Stimulated activated CD4-positive, alpha-beta T cell treated with anti-CD3 and anti-CD28 coated beads, Interleukin-4, amount 100 ng/mL, for 4 hours (primary cell): Measurements from ENCODE around the gene RRM1.
"Not testable (repeated sequence)": the region's sequence is repeated elsewhere in the genome, so short reads cannot be mapped to it uniquely, and the experiment has no call there.

Source experiments
- DNase-seq, 2 experiments: peaks; one replicate each; pipeline ENCODE4 v3.0.0-alpha.2; 2020

The RRM1 gene

DNA sequence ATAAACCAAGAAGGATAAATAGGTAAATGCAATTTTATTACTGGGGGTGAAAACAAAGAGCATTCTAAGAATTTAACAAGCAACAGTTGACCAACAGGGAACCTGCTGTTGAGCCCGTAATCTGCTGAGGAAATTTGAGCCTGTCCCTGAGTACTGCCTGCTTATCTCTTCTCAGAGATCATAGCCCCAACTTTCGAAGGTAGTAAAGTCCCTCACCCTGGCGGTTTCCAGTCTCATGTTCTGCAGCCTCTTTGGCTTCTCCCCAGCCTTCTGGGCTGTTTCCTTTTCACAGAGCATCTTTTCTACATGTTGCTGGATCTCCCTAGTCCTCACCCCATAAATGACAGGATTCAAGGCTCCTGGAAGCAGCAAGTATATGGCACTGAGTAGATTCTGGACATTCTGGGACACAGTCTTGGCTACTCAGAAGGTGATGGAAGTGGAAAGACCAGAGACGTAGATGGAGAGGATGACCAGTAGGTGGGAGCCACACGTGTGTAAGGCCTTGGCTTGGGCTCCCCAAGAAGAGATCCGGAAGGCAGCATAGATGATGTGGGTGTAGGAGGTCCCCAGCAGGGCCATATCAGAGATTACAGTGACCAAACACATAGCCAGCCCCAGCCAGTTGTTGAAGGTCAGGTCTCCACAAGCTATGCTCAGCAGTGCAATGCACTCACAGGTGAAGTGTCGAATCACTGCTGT lies 51.6 kb downstream of the RRM1 start:
- no peak for DNase-seq

- DNase-seq = no peak
Observed at GRCh38 chr11:4146772-4147098, 52.1 kb downstream of the RRM1 start.

- DNase-seq = no peak
Observed at GRCh38 chr11:4154503-4154902, 59.9 kb downstream of the RRM1 start.

- no peak for DNase-seq
Observed at GRCh38 chr11:4156571-4156970, 62.0 kb downstream of the RRM1 start.

DNA sequence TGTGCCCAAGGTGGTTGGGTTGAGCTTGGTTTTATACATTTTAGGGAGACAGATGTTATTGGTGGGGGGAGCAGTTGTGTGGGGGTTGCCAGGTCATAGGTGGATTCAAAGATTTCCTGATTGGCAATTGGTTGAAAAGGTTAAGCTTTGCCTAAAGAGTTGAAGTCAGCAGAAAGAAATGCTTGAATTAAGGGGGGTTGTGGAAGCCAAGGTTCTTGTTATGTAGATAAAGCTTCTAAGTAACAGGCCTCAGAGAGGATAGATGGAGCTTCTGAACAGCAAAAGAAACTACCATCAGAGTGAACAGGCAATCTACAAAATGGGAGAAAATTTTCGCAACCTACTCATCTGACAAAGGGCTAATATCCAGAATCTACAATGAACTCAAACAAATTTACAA lies 64.2 kb downstream of the RRM1 start:
- not testable (repeated sequence) for DNase-seq

DNA sequence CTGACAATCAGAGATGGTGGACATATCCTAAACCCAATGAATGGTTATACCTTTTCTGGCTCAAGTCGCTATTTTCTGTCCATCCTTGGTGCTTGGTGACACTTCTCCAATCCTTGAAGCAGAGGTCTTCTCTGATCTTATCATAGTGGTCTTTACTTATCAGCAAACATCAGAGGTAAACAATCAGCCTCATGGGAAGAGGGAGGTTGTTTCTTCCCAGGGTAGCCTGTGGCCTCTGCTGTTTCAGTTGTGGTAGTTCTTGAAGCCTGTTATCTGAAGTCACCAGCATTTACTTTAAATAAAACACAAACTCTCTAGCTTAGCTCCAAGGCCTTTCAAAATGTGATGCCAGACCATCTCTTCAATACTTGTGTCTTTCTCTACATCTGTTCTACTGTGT lies 66.7 kb downstream of the RRM1 start:
- DNase-seq = no peak

DNA sequence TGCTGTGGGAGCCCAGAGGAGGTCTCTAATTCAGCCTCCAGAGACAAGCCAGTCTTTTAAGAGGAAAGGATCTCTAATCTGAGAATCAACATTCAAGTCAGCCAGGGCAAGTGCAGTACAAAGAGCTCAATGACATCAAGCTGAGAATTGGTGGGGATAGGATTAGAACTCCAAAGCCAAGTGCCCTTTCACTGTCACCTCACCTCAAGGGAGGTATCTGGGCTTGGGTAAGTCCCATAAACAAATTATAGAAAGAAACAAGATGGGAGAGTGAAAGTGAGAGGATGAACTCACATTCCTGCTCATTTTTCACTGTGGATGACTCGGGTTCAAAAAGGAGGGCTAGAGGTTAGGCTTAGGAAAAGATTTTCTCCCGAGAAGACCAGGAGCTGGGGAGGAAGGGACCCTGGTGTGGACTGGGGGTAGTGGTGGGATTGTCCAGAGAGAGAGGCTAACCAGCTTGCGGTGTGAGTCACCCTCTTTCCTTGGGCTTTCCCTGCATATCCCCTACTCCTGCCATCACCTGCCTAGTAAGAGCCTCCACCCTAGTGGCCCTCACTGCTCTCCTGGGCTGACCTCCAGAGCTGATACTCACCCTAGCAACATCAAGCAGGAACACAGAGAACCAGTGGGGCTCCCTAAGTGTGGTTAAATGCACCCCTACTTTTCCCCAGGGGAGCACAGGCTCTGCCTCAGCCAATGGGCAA lies 70.4 kb downstream of the RRM1 start:
- DNase-seq = no peak

DNA sequence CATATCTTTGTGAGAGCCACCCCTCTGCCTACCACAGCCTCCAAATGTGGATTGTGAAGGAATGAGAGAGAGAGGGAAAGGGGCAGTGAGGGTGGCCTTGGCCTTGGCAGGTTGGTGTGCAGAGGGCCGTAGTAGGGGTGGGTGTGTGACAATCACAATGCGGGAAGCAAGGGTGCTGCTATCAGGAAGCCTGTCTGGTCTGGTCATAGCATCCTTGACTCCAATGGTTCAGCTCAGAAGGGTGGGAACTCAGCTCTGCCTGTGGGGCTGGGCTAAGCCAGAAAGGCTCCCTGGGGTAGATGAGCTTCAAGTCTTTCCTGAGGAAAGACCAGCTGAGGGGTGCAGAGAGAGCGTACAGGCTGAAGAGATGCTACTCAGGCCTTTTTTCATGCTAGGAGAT lies 72.7 kb downstream of the RRM1 start:
- DNase-seq = no peak

- DNase-seq = no peak
Observed at GRCh38 chr11:4167758-4168157, 73.2 kb downstream of the RRM1 start.

- not testable (repeated sequence) for DNase-seq
Observed at GRCh38 chr11:4175620-4176350, 81.2 kb downstream of the RRM1 start.

DNA sequence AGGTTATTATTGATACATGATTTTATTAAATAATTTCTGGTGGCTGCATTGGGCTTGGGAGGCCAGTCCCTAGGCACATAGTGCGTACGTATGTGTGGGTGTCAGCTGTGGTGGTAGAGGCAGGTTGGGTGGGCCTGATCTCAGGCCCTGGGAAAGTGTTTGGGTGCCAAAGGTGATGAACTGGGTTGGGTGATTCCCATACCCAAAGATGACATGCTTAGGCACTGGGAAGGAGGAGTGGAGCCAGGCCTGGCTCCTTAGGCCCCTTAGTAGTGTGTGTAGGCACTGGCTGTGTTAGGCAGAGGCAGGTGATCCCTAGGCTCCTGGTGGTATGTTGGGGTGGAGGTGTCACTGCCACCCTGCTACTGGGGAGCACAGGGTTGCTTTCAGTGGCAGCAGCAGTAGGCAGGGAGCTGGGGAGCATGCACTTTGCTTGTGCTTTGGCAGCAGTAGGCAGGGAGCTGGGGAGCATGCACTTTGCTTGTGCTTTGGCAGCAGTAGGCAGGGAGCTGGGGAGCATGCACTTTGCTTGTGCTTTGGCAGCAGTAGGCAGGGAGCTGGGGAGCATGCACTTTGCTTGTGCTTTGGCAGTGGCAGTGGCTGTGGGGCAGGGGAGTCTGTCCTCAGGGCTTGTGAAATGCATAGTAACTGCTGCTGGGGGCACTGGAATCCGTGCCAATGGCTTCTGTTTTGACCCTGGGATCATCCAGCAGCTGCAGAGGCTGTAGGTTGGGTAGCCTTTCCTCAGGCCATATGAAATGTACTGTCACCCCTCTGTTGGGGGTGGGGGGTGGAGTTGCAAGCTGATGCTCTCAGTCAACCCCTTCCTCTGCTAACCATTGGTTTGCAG lies 84.4 kb downstream of the RRM1 start:
- no peak for DNase-seq

DNA sequence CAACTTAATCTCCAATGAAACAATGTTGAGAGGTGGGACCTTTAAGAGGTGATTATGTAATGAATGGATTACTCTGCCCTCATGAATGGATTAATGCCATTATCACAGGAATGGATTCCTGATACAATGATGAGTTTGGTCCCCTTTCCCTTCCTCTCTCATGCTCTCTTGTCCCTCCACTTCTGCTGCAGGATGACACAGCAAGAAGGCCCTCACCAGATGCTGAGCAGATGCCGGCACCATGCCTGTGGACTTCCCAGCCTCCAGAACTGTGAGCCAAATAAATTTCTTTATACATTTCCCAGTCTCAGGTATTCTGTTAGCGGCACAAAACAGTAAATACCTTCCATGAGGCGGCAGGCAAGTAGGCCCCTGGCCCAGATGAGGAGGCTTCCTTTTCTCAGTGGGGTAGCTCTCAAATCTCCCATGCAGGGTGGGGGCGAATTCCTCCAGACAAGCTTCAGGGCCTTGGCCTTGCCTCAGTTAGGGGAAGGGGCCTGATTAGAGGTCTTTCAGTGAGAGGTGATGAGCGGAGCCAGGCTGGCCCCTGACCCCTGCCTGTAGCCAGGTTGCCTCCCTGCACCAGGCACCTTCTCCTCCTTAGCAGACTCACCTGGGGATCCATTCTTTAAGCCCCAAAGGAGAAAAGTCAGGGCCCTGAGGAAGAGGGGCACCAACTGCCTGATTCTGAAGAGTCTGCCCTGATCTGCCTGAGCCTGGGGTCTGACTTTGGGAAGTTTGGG lies 86.0 kb downstream of the RRM1 start:
- no peak for DNase-seq

DNA sequence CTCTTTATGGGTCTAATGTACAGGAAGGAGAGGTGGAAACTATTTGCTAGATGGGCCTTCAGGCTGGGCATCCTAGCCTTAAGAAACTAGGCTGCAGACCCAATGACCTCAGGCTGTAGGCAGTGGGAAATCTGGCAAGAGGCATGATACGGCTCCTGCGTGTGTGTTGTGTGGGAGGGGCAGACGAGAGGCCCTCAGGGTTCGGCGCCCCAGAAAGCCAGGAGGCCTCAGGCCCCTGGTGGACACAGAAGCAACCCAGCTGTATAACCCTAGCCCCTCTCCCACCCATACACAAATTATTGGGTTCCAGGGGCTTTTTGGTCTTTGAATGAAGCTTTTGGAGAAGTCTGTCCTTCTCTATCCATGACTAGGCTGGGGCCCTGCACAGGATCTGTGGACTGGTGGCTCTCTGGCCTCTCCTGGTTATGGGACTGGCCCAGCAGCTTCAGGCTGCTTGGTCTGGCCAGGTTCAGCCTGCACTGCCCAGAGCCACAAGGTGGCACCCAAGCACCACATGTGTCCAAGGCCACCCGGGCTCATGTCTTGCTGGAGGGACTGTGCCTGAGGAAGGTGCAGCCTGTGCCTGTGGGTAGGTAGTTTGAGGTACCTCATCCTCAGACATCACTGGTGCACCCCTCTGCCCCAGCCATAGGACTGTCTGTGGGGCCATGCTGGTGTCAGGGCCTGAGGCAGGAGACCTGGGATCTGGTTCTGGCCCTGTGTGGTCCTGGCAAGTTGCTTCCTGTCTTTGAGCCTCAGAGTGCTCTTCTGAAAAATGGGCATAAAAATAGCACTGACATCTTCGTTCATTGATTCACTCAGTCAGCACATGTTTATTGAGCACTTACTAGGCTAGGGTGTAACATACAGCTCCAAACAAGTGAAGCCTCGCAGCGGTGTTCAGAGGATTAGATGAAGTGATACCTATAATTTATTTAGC lies 87.5 kb downstream of the RRM1 start:
- peak; percentile 6 to 17 for DNase-seq

DNA sequence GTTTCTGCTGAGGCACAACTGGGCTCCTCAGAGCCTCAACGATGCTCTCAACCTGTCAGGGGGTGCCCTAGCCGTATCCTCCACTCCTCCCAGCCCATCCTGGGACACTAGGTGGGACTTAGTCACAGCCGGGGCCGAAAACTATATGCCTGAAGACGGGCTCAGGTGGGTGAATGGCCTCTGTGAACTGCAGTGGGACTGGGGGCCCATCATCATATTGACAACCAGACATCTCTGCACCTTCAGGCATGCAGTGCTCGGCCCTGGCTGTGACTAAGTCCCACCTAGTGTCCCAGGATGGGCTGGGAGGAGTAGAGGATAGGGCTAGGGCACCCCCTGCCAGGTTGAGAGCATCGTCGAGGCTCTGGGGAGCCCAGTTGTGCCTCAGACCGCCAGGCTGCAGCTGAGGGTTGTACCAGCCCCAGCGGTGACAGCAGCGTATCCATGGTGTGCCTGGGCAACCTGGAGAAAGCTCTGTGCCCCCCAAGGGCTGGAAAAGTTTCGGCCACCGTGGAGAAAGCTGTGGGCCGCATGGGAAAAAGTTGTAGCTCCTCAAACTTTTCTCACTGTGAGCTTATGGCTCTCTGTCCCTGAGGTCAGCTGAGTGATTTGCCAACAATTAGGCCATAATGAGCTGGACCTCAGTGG lies 88.9 kb downstream of the RRM1 start:
- DNase-seq = no peak

DNA sequence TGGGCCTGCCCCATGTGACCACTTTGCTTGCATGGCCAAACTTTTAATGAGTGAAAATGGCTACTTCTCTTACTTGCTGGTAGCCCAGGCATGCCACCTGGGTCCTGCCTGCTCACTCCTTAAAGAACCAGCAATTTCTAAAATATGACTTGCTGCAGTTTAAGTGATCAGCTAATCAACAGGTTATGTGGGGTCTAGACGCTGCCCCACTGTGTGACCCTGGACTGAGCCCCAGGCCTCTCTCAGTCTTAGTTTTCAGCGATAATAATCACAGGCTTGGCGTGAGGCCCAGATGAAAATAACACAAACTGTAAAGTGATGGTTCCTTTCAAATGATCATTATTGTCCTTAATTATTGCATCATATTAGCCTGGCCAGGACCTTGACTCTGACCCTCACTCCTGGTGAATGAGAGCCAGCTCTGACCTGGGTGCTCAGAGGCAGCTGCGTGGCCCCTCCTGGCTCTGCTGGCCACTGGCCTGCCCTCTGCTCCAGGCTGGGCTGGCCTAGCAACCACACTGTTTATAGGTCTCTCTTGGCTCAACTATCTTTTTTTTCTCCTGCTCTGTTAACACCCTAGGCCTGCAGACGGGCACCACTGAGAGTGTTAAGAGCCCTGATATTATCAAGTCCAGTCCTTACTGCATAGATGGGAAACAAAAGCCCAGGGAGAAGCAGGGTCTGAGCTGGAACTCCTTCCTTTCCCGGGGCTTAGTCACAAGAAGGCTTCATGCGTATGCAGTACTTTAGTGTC lies 89.7 kb downstream of the RRM1 start:
- DNase-seq = no peak

DNA sequence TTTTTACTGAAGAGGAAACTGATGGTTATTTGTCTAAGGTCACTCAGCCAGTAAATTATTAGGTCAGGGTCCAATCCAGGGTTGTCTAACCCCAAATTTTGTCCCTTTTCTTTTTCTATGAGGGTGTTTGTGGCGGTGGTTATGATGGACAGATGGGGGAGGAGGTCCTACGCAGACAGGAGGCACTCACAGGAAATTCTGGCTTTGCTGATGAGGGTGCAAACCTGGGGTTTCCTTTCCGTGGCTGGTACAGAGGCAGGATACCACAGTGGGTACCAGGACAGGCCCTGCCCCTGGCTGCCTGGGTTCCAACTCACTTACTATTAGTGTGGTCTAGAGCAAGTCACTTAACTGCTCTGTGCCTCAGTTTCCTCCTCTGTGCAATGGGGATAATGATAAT lies 91.0 kb downstream of the RRM1 start:
- no peak for DNase-seq

- no peak for DNase-seq
Observed at GRCh38 chr11:4186464-4187054, 92.0 kb downstream of the RRM1 start.

DNA sequence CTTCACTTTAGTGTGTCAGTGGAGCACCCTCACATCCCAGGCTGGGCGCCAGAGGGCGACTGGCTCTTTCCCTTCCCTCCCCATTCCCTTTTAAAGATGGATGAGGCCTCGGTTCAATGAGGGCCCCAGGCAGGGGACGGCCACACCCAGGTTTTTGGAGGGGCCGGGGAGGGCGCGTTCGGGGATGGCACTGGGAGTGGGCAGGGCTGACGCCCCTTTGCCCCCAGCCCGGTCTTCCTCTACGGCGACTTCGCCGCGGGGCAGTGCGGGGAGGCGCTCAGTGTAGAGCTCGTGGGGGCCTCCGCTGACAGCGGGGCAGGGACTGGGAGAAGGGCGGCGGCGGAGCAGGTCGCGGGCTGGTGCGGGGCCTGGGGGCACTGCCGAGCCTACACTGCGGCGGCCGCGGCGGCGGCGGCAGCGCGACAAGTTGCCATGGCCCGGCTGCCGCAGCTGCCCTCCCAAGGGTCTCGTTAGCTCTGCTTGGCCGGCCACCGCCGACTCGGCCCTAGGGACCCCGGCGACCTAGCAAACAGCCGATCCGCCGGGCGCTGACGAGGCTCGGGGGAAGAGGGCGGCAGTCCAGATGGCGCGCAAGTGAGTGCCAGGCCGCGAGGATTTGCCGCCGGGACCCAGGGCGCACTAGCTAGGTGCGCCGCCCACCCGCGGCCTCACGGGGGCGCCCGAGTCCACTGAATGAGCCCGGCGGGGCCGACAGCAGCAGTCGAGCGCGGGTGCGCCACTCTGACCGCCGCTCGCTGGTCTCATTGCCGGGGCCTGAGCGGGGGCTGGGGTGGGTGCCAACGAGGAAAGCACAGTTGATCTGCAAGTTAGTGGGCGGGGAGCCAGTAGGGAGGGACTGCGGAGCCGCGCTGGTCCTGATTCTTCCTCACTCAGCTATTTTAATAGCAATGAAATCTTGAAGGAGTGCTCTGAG lies 92.7 kb downstream of the RRM1 start:
- DNase-seq = peak; percentile 67 to 87
